Osteoblast (primary cell): ENCODE results near the gene KMT2A. TPM values are rescaled to one million over a fixed set of nuclear protein-coding genes. Genes with fewer than 3 reads are reported as not detected.
A peak's percentile ranks its signal among the peaks of the same experiment; 100 is the strongest.

Experiments used
- DNase-seq: peaks from one replicate; pipeline ENCODE4 v3.0.0; 2011; ENCODE audit warnings: low spot score, mixed read lengths; ENCODE audit not compliant: insufficient read length; ENCODE audit errors: missing footprints
- H2AFZ ChIP-seq: 2 replicates; pipeline ENCODE4 v1.6.0; 2011; ENCODE audit warnings: mild to moderate bottlenecking, low read length
- H3K27ac ChIP-seq: 2 replicates; pipeline ENCODE4 v1.5.1; 2011; ENCODE audit warnings: mild to moderate bottlenecking, low read depth, low read length, moderate library complexity
- H3K27me3 ChIP-seq: 2 replicates; pipeline ENCODE4 v1.6.0; 2012; ENCODE audit warnings: mild to moderate bottlenecking, control low read depth, inconsistent platforms, low read length, moderate library complexity; ENCODE audit not compliant: insufficient read depth
- H3K36me3 ChIP-seq: 2 replicates; pipeline ENCODE4 v1.5.1; 2011; ENCODE audit warnings: mild to moderate bottlenecking, low read length, control low read depth, moderate library complexity; ENCODE audit not compliant: insufficient read depth
- H3K4me1 ChIP-seq: 2 replicates; pipeline ENCODE4 v1.5.1; 2011; ENCODE audit warnings: mild to moderate bottlenecking, low read length, control low read depth, moderate library complexity; ENCODE audit not compliant: insufficient read depth
- H3K4me2 ChIP-seq: 2 replicates; pipeline ENCODE4 v1.6.0; 2011; ENCODE audit warnings: mild to moderate bottlenecking, low read length; ENCODE audit not compliant: insufficient read depth
- H3K4me3 ChIP-seq: fragments of 200-600 bp; sonication (generic); 3 replicates; pipeline ENCODE4 v1.5.1; 2012; ENCODE audit warnings: mild to moderate bottlenecking, low read length, inconsistent platforms; ENCODE audit not compliant: insufficient read depth
- H3K79me2 ChIP-seq: 2 replicates; pipeline ENCODE4 v1.6.0; 2012; ENCODE audit warnings: mild to moderate bottlenecking, low read length, control low read depth, inconsistent platforms; ENCODE audit not compliant: insufficient read depth
- H3K9me3 ChIP-seq: 2 replicates; pipeline ENCODE4 v1.5.1; 2011; ENCODE audit warnings: low read depth, low read length, control low read depth
- H4K20me1 ChIP-seq: 2 replicates; pipeline ENCODE4 v1.6.0; 2012; ENCODE audit warnings: mild to moderate bottlenecking, low read length, control low read depth; ENCODE audit not compliant: insufficient read depth
- CTCF ChIP-seq: IDR thresholded peaks from 2 replicates; pipeline ENCODE4 v1.5.1; 2011; ENCODE audit warnings: mild to moderate bottlenecking, low read depth, low read length, moderate library complexity; ENCODE audit errors: extremely low read depth
- total RNA-seq: library from RNA; depleted of rRNA; stranded (reverse); fragments of >200 nt; gene quantifications from 2 replicates; pipeline ENCODE4 v1.2.3, GENCODE V29; 2012

Gene KMT2A
- 38.4 and 49.5 TPM in 2 replicates for total RNA-seq

DNA sequence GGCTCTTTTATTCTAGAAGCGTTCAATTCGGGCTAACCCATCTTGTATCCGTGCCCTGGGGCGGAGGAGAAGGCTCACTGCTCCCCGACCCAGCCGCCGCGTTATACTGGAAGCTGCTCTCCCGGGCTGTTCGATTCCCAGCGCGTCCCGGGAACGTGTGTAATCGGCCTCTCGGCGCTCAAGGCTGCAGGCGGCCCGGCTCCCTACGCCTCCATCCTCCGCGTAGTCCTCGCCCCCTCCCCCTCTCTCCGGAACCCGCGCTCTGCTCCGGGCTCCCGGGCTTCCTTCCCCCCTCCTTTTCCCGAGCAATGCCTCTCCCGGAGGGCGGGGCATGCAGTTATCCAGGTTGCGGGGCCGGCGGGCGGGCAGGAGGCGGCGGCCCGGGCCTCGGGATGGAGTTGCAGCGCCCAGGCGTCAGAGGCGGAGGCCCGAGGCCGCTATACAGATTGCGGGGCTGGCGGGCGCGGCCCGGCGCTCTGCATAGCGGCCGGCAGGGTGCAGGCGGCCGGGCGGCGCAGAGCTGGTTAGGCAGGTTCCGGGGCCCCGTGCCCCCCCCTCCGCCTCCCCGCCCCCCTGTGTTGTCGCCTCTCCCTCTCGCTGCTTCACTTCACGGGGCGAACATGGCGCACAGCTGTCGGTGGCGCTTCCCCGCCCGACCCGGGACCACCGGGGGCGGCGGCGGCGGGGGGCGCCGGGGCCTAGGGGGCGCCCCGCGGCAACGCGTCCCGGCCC lies at the start of gene KMT2A:
TSS of gene KMT2A (plus strand) at position 600 of the 732 bp plus-strand sequence. CDS start at position 621, 21 bp downstream.
- no peaks in the 10 kb centered on the region for H3K36me3 ChIP-seq
- H3K4me1 ChIP-seq = peaks cover 25% of the 10 kb centered on the region
- DNase-seq = peak; percentile 98
- peaks cover 40% of the 10 kb centered on the region for H4K20me1 ChIP-seq
- peak within 1 kb of the TSS; percentile 77 for H3K27ac ChIP-seq
- H3K4me3 ChIP-seq = peak within 1 kb of the TSS; percentile 82
- H3K9me3 ChIP-seq = no peaks in the 10 kb centered on the region
- no peaks in the 10 kb centered on the region for H3K27me3 ChIP-seq
- peaks cover 46% of the 10 kb centered on the region for H3K79me2 ChIP-seq
- peak within 1 kb of the TSS; percentile 95 for H2AFZ ChIP-seq
- H3K4me2 ChIP-seq = peak within 1 kb of the TSS; percentile 100
- TF ChIP-seq CTCF = no peak

DNA sequence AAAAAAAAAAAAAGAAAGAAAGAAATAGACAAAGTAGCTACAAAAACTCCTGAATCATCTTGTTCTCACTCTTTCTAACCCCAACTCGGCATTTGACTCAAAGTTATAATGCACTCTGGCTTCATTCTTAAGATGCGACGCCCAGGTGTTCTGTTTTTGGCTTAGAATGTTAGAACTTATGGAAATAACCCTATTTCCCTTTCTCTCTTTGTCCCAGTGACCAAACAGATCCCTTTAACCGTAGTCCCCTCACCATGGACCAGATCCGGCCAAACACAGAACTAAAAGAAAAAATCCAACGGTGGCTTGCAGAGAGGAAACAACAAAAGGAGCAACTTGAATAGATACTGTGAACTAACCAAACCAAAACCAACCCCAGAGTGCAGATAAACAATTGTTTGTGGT lies 40.2 kb upstream of the KMT2A start:
- no peaks in the 10 kb centered on the region for H3K9me3 ChIP-seq
- no peaks in the 10 kb centered on the region for H3K27me3 ChIP-seq
- peaks cover 53% of the 10 kb centered on the region for H3K36me3 ChIP-seq
- no peak overlapping the region for H3K4me3 ChIP-seq
- no peaks in the 10 kb centered on the region for H4K20me1 ChIP-seq
- H3K4me1 ChIP-seq = peaks cover 4% of the 10 kb centered on the region
- DNase-seq = no peak
- TF ChIP-seq CTCF = no peak
- no peaks in the 10 kb centered on the region for H3K79me2 ChIP-seq
- no peak overlapping the region for H2AFZ ChIP-seq
- H3K4me2 ChIP-seq = no peak overlapping the region
- H3K27ac ChIP-seq = no peak overlapping the region

GRCh38 chr11:118397448-118397847 lies 38.8 kb upstream of the KMT2A start:
- no peak overlapping the region for H2AFZ ChIP-seq
- H3K27me3 ChIP-seq = no peaks in the 10 kb centered on the region
- no peak for TF ChIP-seq CTCF
- H3K4me1 ChIP-seq = peaks cover 4% of the 10 kb centered on the region
- no peak overlapping the region for H3K4me3 ChIP-seq
- H3K9me3 ChIP-seq = no peaks in the 10 kb centered on the region
- no peak overlapping the region for H3K27ac ChIP-seq
- DNase-seq = no peak
- H4K20me1 ChIP-seq = no peaks in the 10 kb centered on the region
- H3K79me2 ChIP-seq = peaks cover 10% of the 10 kb centered on the region
- peaks cover 43% of the 10 kb centered on the region for H3K36me3 ChIP-seq
- no peak overlapping the region for H3K4me2 ChIP-seq

- Histone ChIP-seq H3K9me3 (no peaks in the 10 kb centered on the region), H3K4me1 (peaks cover 11% of the 10 kb centered on the region), H4K20me1 (peaks cover 6% of the 10 kb centered on the region), H3K27me3 (no peaks in the 10 kb centered on the region), H3K4me2 (no peak overlapping the region), H3K36me3 (peaks cover 28% of the 10 kb centered on the region), H2AFZ (no peak overlapping the region), H3K27ac (no peak overlapping the region), H3K4me3 (no peak overlapping the region), H3K79me2 (peaks cover 26% of the 10 kb centered on the region)
- no peak for DNase-seq
- no peak for TF ChIP-seq CTCF
Observed at GRCh38 chr11:118398791-118399559, 37.3 kb upstream of the KMT2A start.
